Measurements from ENCODE around the gene LCP1. TPM values are rescaled to one million over a fixed set of nuclear protein-coding genes. Genes with fewer than 3 reads are reported as not detected.

LCP1 gene
- total RNA-seq, 2 experiments from 2014 or later = 266 to 276 TPM

GRCh38 chr13:46171739-46172138 is 10.2 kb downstream of the LCP1 start:
- no peaks in the 10 kb centered on the region for H3K27me3 Mint-ChIP-seq
- peaks cover 87% of the 10 kb centered on the region for H3K4me1 ChIP-seq (ENCODE audit: insufficient read depth, low read length)
- peaks cover 98% of the 10 kb centered on the region for H3K4me1 Mint-ChIP-seq (ENCODE audit: low read depth)
- DNase-seq = no peak
- ChIA-PET POLR2A (interaction anchor here (0.5 to 15.5 kb wide), 12 partner anchors 8 to 150 kb away, joined by 3 to 217 read pairs (median 8); partner anchors contain the start of genes LCP1 and LRRC63), CTCF (interaction anchor here (1.7 to 5.9 kb wide), 3 partner anchors 12 to 150 kb away, joined by 5 to 70 read pairs (median 7); no protein-coding TSS in a partner anchor)
- peak overlapping the region; percentile 98 for H3K27ac Mint-ChIP-seq
- no peak for TF ChIP-seq CTCF (IDR thresholded peaks at IDR 0.05)
- H3K4me3 ChIP-seq (ENCODE audit: low read length) = peak overlapping the region; percentile 34
- peaks cover 26% of the 10 kb centered on the region for H3K36me3 ChIP-seq (ENCODE audit: insufficient read depth, low read length)
- no peaks in the 10 kb centered on the region for H3K27me3 ChIP-seq (ENCODE audit: control insufficient read depth in 1 of 2, insufficient read depth in 2 of 2, low read length in 2 of 2)
- intact Hi-C loops (cut with DNase I, micrococcal nuclease) = loop anchor here (1.0 to 5.0 kb wide), 4 partner anchors 11 to 119 kb away; partner anchors contain the start of genes LCP1 (in 1 of the 2) and ZC3H13 (in 1 of the 2)
- peaks cover 68% of the 10 kb centered on the region for H3K36me3 Mint-ChIP-seq (ENCODE audit: low read depth)
- H3K9me3 Mint-ChIP-seq = no peaks in the 10 kb centered on the region
- H3K4me3 Mint-ChIP-seq = peak overlapping the region; percentile 87
- no peak for ATAC-seq (ENCODE audit: poor library complexity)
- H3K27ac ChIP-seq (ENCODE audit: low read depth in 1 of 2, low read length in 2 of 2) = peak overlapping the region; percentile 68 to 73
- no peaks in the 10 kb centered on the region for H3K9me3 ChIP-seq (ENCODE audit: control insufficient read depth in 1 of 2, insufficient read depth in 1 of 2, low read length in 2 of 2)

- H3K4me3 ChIP-seq (ENCODE audit: low read length) = peak overlapping the region; percentile 19
- Mint-ChIP-seq H3K4me1 (ENCODE audit: low read depth) (peaks cover 99% of the 10 kb centered on the region), H3K27me3 (no peaks in the 10 kb centered on the region), H3K27ac (peak overlapping the region; percentile 98), H3K9me3 (no peaks in the 10 kb centered on the region), H3K4me3 (peak overlapping the region; percentile 83), H3K36me3 (ENCODE audit: low read depth) (peaks cover 67% of the 10 kb centered on the region)
- peak overlapping the region; percentile 68 to 73 for H3K27ac ChIP-seq (ENCODE audit: low read depth in 1 of 2, low read length in 2 of 2)
- DNase-seq (no peak), ATAC-seq (ENCODE audit: poor library complexity) (no peak)
- POLR2A ChIA-PET = interaction anchor here (1.0 to 15.5 kb wide), 7 partner anchors 9 to 150 kb away, joined by 4 to 217 read pairs (median 7); partner anchors contain the start of genes LCP1 and LRRC63
- CTCF ChIA-PET = interaction anchor here (0.5 to 5.9 kb wide), 4 partner anchors 8 to 150 kb away, joined by 3 to 70 read pairs (median 8); partner anchors contain the start of gene LCP1
- H3K4me1 ChIP-seq (ENCODE audit: insufficient read depth, low read length) = peaks cover 87% of the 10 kb centered on the region
- no peak for TF ChIP-seq CTCF (IDR thresholded peaks at IDR 0.05)
- no peaks in the 10 kb centered on the region for H3K27me3 ChIP-seq (ENCODE audit: control insufficient read depth in 1 of 2, insufficient read depth in 2 of 2, low read length in 2 of 2)
- no peaks in the 10 kb centered on the region for H3K9me3 ChIP-seq (ENCODE audit: control insufficient read depth in 1 of 2, insufficient read depth in 1 of 2, low read length in 2 of 2)
- peaks cover 26% of the 10 kb centered on the region for H3K36me3 ChIP-seq (ENCODE audit: insufficient read depth, low read length)
- intact Hi-C loops (cut with DNase I, micrococcal nuclease) = loop anchor here in 1 of 2 experiments (2.0 to 5.0 kb wide), 2 partner anchors 14 to 119 kb away; partner anchors contain the start of gene ZC3H13
These were observed 10.8 kb downstream of the LCP1 start for GRCh38 chr13:46171217-46171616.

GRCh38 chr13:46170687-46171086 is 11.3 kb downstream of the LCP1 start:
- H3K36me3 ChIP-seq (ENCODE audit: insufficient read depth, low read length) = peaks cover 25% of the 10 kb centered on the region
- DNase-seq = peak in 4 of 14 experiments; percentile 51 to 80 (median 72)
- Mint-ChIP-seq H3K27ac (peak overlapping the region; percentile 98), H3K4me1 (ENCODE audit: low read depth) (peaks cover 99% of the 10 kb centered on the region), H3K27me3 (no peaks in the 10 kb centered on the region), H3K36me3 (ENCODE audit: low read depth) (peaks cover 69% of the 10 kb centered on the region), H3K9me3 (no peaks in the 10 kb centered on the region), H3K4me3 (peak overlapping the region; percentile 83)
- peak; percentile 20 for ATAC-seq (ENCODE audit: poor library complexity)
- no peak for TF ChIP-seq CTCF (IDR thresholded peaks at IDR 0.05)
- H3K4me3 ChIP-seq (ENCODE audit: low read length) = peak overlapping the region; percentile 19
- ChIA-PET CTCF (interaction anchor here (1.4 to 5.9 kb wide), 3 partner anchors 9 to 151 kb away, joined by 7 to 70 read pairs (median 9); no protein-coding TSS in a partner anchor), POLR2A (interaction anchor here (1.0 to 15.5 kb wide), 7 partner anchors 9 to 151 kb away, joined by 4 to 217 read pairs (median 7); partner anchors contain the start of genes LCP1 and LRRC63)
- intact Hi-C loops (cut with DNase I, micrococcal nuclease) = loop anchor here in 1 of 2 experiments (2.0 to 5.0 kb wide), 2 partner anchors 14 to 118 kb away; partner anchors contain the start of gene ZC3H13
- H3K9me3 ChIP-seq (ENCODE audit: control insufficient read depth in 1 of 2, insufficient read depth in 1 of 2, low read length in 2 of 2) = no peaks in the 10 kb centered on the region
- peaks cover 87% of the 10 kb centered on the region for H3K4me1 ChIP-seq (ENCODE audit: insufficient read depth, low read length)
- H3K27ac ChIP-seq (ENCODE audit: low read depth in 1 of 2, low read length in 2 of 2) = peak overlapping the region; percentile 68 to 73
- H3K27me3 ChIP-seq (ENCODE audit: control insufficient read depth in 1 of 2, insufficient read depth in 2 of 2, low read length in 2 of 2) = no peaks in the 10 kb centered on the region

Data from CD4-positive, alpha-beta T cell (primary cell).